D721Med (cell line): ENCODE results near the gene ADAMTS12.

Experiments used
- DNase-seq: peaks from one replicate; pipeline ENCODE4 v3.0.0; 2011; ENCODE audit warnings: low spot score; ENCODE audit not compliant: insufficient read length
- FAIRE-seq: peaks from 2 replicates; lab custom pipeline; 2011; peaks lifted over from hg19 to GRCh38; lab: Jason Lieb, UNC
- CTCF ChIP-seq: IDR thresholded peaks from 2 replicates; pipeline ENCODE4 v1.5.1; 2012; ENCODE audit warnings: mild to moderate bottlenecking, control low read depth; ENCODE audit not compliant: insufficient read depth; ENCODE audit errors: missing control alignments

Gene ADAMTS12

DNA sequence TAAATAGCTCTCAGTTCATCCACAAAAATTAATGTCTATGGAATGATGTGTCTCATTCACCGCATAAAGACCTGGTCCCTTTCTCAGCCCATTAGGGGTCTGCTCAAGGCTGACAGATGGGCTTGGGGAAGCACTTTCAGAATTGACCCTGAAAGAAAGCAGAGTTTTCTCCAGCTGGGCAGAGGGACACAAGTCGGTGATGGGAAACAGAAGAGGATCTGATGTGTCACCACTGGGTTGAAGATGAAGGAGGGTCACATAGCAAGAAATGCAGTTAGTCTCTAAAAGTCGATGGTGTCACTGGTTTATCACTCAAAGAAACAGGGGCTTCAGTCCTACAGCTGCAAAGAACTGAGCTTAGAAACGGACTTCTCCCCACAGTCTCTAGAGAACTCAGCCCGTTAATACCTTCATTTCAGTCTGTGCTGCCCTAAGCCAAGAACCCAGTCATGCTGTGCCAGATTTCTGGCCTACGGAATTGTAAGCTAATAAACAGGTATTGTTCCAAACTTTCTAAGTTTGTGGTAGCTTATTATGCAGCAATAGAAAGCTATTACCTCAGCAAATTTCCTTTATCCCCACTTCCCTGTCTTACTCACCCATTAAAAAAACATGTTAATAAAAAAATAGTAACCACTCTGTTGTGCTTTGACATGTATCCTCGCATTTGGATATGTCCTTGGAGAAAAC, 64.6 kb downstream of the ADAMTS12 start:
- no peak for FAIRE-seq
- no peak for DNase-seq
- TF ChIP-seq CTCF: no peak

DNA sequence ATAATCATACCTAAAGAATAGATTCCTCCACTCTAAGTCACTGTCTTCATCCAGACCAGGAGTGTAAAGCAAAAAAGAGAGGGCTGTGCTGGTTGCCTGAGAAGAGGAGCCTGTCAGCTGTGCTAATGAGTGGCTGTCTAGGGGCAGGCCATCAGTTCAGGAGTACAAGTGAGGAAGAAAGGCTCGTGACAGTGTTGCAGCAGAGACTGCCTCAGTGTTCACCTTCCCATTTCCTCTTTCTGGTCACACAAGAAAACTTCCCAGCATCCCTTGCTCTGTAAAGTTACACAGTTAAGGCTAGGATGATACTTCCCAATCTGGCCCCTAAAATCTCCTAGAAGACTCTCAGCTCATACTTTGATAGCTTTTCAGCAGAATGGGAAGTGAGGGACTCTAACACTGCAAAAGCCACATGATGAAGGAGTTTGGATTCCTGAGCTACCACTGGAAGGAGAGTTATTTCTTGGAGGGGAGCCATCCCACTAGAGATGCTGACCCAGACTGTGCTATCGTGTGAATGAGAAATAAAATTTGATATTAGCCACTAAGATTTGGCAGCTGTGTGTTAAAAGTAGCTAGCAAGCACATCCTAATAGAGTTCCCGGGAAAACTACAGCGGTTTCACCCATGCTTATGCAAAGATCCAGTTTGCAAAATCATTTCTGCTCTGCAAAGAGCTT, 67.1 kb downstream of the ADAMTS12 start:
- no peak for DNase-seq
- FAIRE-seq: no peak
- no peak for TF ChIP-seq CTCF

GRCh38 chr5:33817301-33817700, 74.5 kb downstream of the ADAMTS12 start:
- TF ChIP-seq CTCF: no peak
- no peak for DNase-seq
- no peak for FAIRE-seq

- TF ChIP-seq CTCF: no peak
- DNase-seq (no peak), FAIRE-seq (no peak)
Measured at GRCh38 chr5:33816791-33817190, 75.0 kb downstream of the ADAMTS12 start.

DNA sequence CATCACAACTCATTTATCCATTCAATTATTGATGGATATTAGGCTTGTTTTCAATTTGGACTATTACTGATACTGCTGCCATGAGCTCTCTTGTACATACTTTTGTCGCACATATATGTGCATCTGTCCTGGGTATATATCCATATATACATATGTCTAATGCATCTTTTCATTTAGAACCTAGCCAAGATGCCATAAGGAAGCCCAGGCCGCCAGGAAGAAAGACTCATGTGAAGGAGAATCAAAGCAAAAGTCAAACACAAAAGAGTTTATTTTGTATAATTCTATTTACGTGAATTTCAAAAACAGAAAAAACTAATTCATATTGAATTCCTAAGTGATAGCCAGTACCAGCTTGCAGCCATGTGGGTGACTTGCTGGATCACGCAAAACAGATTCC, 79.0 kb downstream of the ADAMTS12 start:
- FAIRE-seq: no peak

GRCh38 chr5:33810491-33811120, 81.2 kb downstream of the ADAMTS12 start:
- no peak for TF ChIP-seq CTCF
- DNase-seq (no peak), FAIRE-seq (no peak)

More for the DNA sequence above, 79.0 kb downstream of the ADAMTS12 start:
- DNase-seq: no peak
- TF ChIP-seq CTCF: no peak
